ENCODE results near the gene PRDM16. TPM values are rescaled to one million over a fixed set of nuclear protein-coding genes. Genes with fewer than 3 reads are reported as not detected.

Gene PRDM16
- total RNA-seq, 4 donors from 2014 or later, result 0.08 to 0.19 (median 0.12) TPM

- Histone ChIP-seq H3K4me1 (peaks cover 0 to 9% (median 3%) of the 10 kb centered on the region in 3 donors), H3K4me3 (no peak overlapping the region), H3K9me3 (no peaks in the 10 kb centered on the region), H3K36me3 (no peaks in the 10 kb centered on the region), H3K27ac (no peak overlapping the region), H3K27me3 (peaks cover 0 to 97% (median 3%) of the 10 kb centered on the region in 4 donors)
- intact Hi-C loops (cut with DNase I), result no loop called here
- WGBS, 2 donors, result 52 to 53% methylated on average over 31 of the region's 37 CpGs
- DNase-seq, result no peak
- TF ChIP-seq POLR2A (IDR thresholded peaks at IDR 0.05) (no peak), CTCF (IDR thresholded peaks at IDR 0.05) (no peak)
These were observed 175.3 kb downstream of the PRDM16 start for GRCh38 chr1:3244025-3244926.

- DNase-seq, result no peak
- Histone ChIP-seq H3K27ac (no peak overlapping the region), H3K27me3 (peaks cover 0 to 99% (median 3%) of the 10 kb centered on the region in 4 donors)
These were observed 175.9 kb downstream of the PRDM16 start for GRCh38 chr1:3244927-3245315.

GRCh38 chr1:3245344-3245743 is 176.3 kb downstream of the PRDM16 start:
- H3K27me3 ChIP-seq, result peaks cover 0 to 99% (median 3%) of the 10 kb centered on the region in 4 donors
- no peaks in the 10 kb centered on the region for H3K36me3 ChIP-seq
- TF ChIP-seq CTCF (IDR thresholded peaks at IDR 0.05) (no peak), POLR2A (IDR thresholded peaks at IDR 0.05) (no peak)
- no peak overlapping the region for H3K4me3 ChIP-seq
- no peak overlapping the region for H3K27ac ChIP-seq
- peaks cover 0 to 9% (median 3%) of the 10 kb centered on the region in 3 donors for H3K4me1 ChIP-seq
- H3K9me3 ChIP-seq, result no peaks in the 10 kb centered on the region
- intact Hi-C loops (cut with DNase I), result no loop called here
- WGBS, 2 donors, result 43 to 75% methylated on average over 9 to 10 of the region's 12 CpGs
- DNase-seq, result no peak

More at GRCh38 chr1:3244927-3245315, 175.9 kb downstream of the PRDM16 start:
- H3K4me1 ChIP-seq, result peaks cover 0 to 9% (median 3%) of the 10 kb centered on the region in 3 donors
- no peaks in the 10 kb centered on the region for H3K9me3 ChIP-seq
- no peaks in the 10 kb centered on the region for H3K36me3 ChIP-seq
- TF ChIP-seq POLR2A (IDR thresholded peaks at IDR 0.05) (no peak), CTCF (IDR thresholded peaks at IDR 0.05) (no peak)
- no peak overlapping the region for H3K4me3 ChIP-seq
- intact Hi-C loops (cut with DNase I), result no loop called here
- 47 to 56% methylated on average over 4 to 7 of the region's 7 CpGs for WGBS, 2 donors

- H3K9me3 ChIP-seq, result no peaks in the 10 kb centered on the region
- no peak for DNase-seq
- WGBS, 2 donors, result 44 to 79% methylated on average over 5 to 13 of the region's 13 CpGs
- H3K36me3 ChIP-seq, result no peaks in the 10 kb centered on the region
- H3K27ac ChIP-seq, result no peak overlapping the region
- peaks cover 0 to 99% (median 3%) of the 10 kb centered on the region in 4 donors for H3K27me3 ChIP-seq
- intact Hi-C loops (cut with DNase I), result no loop called here
- no peak overlapping the region for H3K4me3 ChIP-seq
- peaks cover 0 to 9% (median 3%) of the 10 kb centered on the region in 3 donors for H3K4me1 ChIP-seq
- TF ChIP-seq CTCF (IDR thresholded peaks at IDR 0.05) (no peak), POLR2A (IDR thresholded peaks at IDR 0.05) (no peak)
These were observed 176.8 kb downstream of the PRDM16 start for GRCh38 chr1:3245768-3246167.

GRCh38 chr1:3246251-3246650 is 177.2 kb downstream of the PRDM16 start:
- H3K4me1 ChIP-seq, result peaks cover 0 to 9% (median 3%) of the 10 kb centered on the region in 3 donors
- no peak overlapping the region for H3K4me3 ChIP-seq
- WGBS, 2 donors, result no CpG with 5 or more reads among the region's 16 CpGs
- TF ChIP-seq CTCF (IDR thresholded peaks at IDR 0.05) (no peak), POLR2A (IDR thresholded peaks at IDR 0.05) (no peak)
- H3K36me3 ChIP-seq, result no peaks in the 10 kb centered on the region
- intact Hi-C loops (cut with DNase I), result no loop called here
- no peak overlapping the region for H3K27ac ChIP-seq
- H3K27me3 ChIP-seq, result peaks cover 0 to 99% (median 3%) of the 10 kb centered on the region in 4 donors
- H3K9me3 ChIP-seq, result no peaks in the 10 kb centered on the region
- DNase-seq, result no peak
